Smooth muscle cell (in vitro differentiated cells): ENCODE measurements around the gene TFDP1. TPM values are rescaled to one million over a fixed set of nuclear protein-coding genes. Genes with fewer than 3 reads are reported as not detected.

Source experiments
- DNase-seq: peaks from one replicate; lab custom pipeline; 2025; ENCODE audit not compliant: unreplicated experiment; lab: John Stamatoyannopoulos, UW
- H2AFZ ChIP-seq: fragments of 200-600 bp; sonication (generic); 2 replicates; pipeline ENCODE4 v1.6.0; 2016; ENCODE audit warnings: antibody characterized with exemption, low read depth, mild to moderate bottlenecking
- H3F3A ChIP-seq: fragments of 200-600 bp; sonication (generic); 2 replicates; pipeline ENCODE4 v1.6.0; 2017; ENCODE audit warnings: antibody characterized with exemption, low read depth
- H3K27ac ChIP-seq: fragments of 200-600 bp; sonication (generic); 2 replicates; pipeline ENCODE4 v1.5.1; 2016; ENCODE audit warnings: low read depth, mild to moderate bottlenecking
- H3K27me3 ChIP-seq: fragments of 200-600 bp; sonication (generic); 2 replicates; pipeline ENCODE4 v1.6.1; 2016; ENCODE audit warnings: low read depth, mild to moderate bottlenecking
- H3K36me3 ChIP-seq: fragments of 200-600 bp; sonication (generic); 2 replicates; pipeline ENCODE4 v1.5.1; 2016; ENCODE audit warnings: low read depth
- H3K4me1 ChIP-seq: fragments of 200-600 bp; sonication (generic); 2 replicates; pipeline ENCODE4 v1.5.1; 2016; ENCODE audit warnings: low read depth
- H3K4me2 ChIP-seq: fragments of 200-600 bp; sonication (generic); 2 replicates; pipeline ENCODE4 v1.6.0; 2016; ENCODE audit warnings: mild to moderate bottlenecking
- H3K4me3 ChIP-seq: fragments of 200-600 bp; sonication (generic); 2 replicates; pipeline ENCODE4 v1.5.1; 2016; ENCODE audit warnings: mild to moderate bottlenecking
- H3K79me2 ChIP-seq: fragments of 200-600 bp; sonication (generic); 2 replicates; pipeline ENCODE4 v1.6.0; 2016; ENCODE audit warnings: low read depth, mild to moderate bottlenecking
- H3K9ac ChIP-seq: fragments of 200-600 bp; sonication (generic); 2 replicates; pipeline ENCODE4 v1.6.0; 2016; ENCODE audit warnings: low read depth
- H3K9me3 ChIP-seq: fragments of 200-600 bp; sonication (generic); replicated peaks from 2 replicates; pipeline ENCODE4 v1.5.1; 2016; ENCODE audit warnings: low read depth
- H4K20me1 ChIP-seq: fragments of 200-600 bp; sonication (generic); 2 replicates; pipeline ENCODE4 v1.6.0; 2016; ENCODE audit warnings: low read depth
- WGBS: methylation state at CpG from one replicate; pipeline ENCODE4 v1.1.7; 2016; ENCODE audit warnings: low lambda C conversion rate; 5-methylcytosine and 5-hydroxymethylcytosine counted together
- polyA plus RNA-seq: library from polyadenylated mRNA; unstranded; fragments of >200 nt; fragmentation: Nextera tagmentation; extraction: Ambion mirVana; gene quantifications from 2 replicates; pipeline ENCODE4 v1.2.1, GENCODE V29; 2016
- total RNA-seq: library from RNA; depleted of rRNA; stranded (reverse); fragments of >200 nt; gene quantifications from 2 replicates; pipeline ENCODE4 v1.2.3, GENCODE V29; 2014
- TF ChIP-seq, protein P1 (sequence below): fragments of 200-600 bp; sonication (generic); IDR thresholded peaks from 2 replicates; pipeline ENCODE4 v1.5.1; 2017; ENCODE audit warnings: borderline replicate concordance, mild to moderate bottlenecking, antibody characterized with exemption; ENCODE audit not compliant: insufficient read depth, poor library complexity, severe bottlenecking

Gene TFDP1
- total and polyA plus RNA-seq, 2 experiments from 2014 or later = 52.8 to 53.6 TPM

DNA sequence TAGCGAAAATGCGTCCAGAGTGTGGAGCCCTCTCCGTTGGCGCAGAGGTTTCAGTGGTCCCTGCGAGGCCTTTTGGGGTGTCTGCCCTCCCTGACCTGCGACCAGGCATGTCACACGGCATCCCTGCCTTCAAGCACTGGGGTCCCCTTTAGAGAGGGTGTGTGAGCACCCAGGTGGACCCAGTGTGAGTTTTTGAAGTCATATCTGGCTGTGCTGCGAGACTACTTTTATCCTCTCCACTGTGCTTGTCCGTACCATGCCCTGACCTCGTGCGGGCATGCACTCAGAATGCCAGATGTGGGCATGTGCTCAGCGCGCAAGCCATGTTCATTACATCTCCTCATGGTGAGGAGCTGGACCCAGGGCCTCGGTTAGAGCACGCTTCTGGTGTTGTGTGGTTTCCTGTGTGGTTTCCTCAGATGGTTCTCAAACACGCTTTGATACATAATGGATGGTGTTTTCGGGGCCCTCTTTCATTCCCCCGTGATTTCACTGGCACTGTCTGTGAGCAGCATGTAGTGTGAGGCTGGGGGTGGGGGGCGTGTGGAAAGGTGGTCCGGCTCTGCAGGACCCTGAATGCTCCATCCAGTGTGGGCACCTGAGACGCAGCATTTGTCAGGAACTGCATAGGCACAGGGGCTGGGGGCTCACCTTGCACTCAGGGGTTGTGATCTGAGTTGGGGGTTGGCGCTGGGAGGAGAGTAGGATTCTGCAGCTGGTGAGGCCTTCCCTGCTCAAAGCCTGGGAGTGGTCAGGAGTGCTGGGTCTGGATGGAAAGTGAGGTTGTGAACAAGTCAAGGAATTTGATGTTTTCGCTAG is 2.3 kb downstream of the TFDP1 start:
- Histone ChIP-seq H3K36me3 (no peaks in the 10 kb centered on the region), H3K27me3 (no peaks in the 10 kb centered on the region), H3F3A (no peaks in the 10 kb centered on the region), H3K27ac (no peak overlapping the region), H3K4me1 (peaks cover 5% of the 10 kb centered on the region), H3K79me2 (peaks cover 42% of the 10 kb centered on the region), H2AFZ (no peak overlapping the region), H3K4me3 (no peak overlapping the region), H3K9me3 (no peaks in the 10 kb centered on the region), H3K9ac (no peak overlapping the region), H4K20me1 (peaks cover 57% of the 10 kb centered on the region), H3K4me2 (no peak overlapping the region)
- TF ChIP-seq, protein P1, sequence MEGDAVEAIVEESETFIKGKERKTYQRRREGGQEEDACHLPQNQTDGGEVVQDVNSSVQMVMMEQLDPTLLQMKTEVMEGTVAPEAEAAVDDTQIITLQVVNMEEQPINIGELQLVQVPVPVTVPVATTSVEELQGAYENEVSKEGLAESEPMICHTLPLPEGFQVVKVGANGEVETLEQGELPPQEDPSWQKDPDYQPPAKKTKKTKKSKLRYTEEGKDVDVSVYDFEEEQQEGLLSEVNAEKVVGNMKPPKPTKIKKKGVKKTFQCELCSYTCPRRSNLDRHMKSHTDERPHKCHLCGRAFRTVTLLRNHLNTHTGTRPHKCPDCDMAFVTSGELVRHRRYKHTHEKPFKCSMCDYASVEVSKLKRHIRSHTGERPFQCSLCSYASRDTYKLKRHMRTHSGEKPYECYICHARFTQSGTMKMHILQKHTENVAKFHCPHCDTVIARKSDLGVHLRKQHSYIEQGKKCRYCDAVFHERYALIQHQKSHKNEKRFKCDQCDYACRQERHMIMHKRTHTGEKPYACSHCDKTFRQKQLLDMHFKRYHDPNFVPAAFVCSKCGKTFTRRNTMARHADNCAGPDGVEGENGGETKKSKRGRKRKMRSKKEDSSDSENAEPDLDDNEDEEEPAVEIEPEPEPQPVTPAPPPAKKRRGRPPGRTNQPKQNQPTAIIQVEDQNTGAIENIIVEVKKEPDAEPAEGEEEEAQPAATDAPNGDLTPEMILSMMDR = no peak
- DNase-seq = no peak
- WGBS = 97% methylated on average over 23 of the region's 23 CpGs

DNA sequence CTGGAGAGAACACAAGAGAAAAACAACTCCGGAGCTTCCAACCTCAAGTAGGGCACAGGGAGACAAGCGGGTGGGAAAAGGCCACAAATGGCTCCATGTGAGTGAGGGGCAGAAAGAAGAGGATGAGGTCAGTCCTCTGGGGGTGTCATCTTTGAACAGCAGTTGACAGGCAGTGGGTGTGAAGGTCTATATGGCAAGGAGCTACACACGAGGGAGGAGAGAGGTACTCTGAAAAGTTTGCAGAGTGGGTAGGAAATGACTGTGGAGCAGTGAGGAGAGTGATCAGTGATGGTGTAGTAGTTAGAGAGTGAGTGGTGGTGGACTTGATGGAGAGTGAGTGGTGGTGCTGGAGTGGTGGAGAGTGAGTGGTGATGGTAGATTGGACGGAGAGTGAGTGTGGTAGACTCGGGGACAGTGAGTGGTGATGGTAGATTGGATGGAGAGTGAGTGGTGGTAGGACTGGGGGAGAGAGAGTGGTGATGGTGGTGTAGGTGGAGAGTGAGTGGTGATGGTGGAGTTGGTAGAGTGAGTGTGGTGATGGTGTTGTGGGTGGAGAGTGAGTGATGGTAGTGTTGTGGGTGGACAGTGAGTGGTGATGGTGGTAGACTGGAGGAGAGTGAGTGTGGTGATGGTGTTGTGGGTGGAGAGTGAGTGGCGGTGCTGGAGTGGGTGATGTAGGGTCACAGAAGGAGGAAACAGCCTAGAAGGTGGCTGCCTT is 4.0 kb downstream of the TFDP1 start:
- no peak overlapping the region for H2AFZ ChIP-seq
- peaks cover 5% of the 10 kb centered on the region for H3K4me1 ChIP-seq
- TF ChIP-seq, protein P1 = no peak
- H3K36me3 ChIP-seq = no peaks in the 10 kb centered on the region
- peaks cover 48% of the 10 kb centered on the region for H3K79me2 ChIP-seq
- H3K27me3 ChIP-seq = no peaks in the 10 kb centered on the region
- H3K9ac ChIP-seq = no peak overlapping the region
- no peak for DNase-seq
- no peak overlapping the region for H3K27ac ChIP-seq
- H3K9me3 ChIP-seq = no peaks in the 10 kb centered on the region
- H3F3A ChIP-seq = no peaks in the 10 kb centered on the region
- H3K4me3 ChIP-seq = no peak overlapping the region
- H3K4me2 ChIP-seq = no peak overlapping the region
- peaks cover 74% of the 10 kb centered on the region for H4K20me1 ChIP-seq
- WGBS = 94% methylated on average over 6 of the region's 6 CpGs

DNA sequence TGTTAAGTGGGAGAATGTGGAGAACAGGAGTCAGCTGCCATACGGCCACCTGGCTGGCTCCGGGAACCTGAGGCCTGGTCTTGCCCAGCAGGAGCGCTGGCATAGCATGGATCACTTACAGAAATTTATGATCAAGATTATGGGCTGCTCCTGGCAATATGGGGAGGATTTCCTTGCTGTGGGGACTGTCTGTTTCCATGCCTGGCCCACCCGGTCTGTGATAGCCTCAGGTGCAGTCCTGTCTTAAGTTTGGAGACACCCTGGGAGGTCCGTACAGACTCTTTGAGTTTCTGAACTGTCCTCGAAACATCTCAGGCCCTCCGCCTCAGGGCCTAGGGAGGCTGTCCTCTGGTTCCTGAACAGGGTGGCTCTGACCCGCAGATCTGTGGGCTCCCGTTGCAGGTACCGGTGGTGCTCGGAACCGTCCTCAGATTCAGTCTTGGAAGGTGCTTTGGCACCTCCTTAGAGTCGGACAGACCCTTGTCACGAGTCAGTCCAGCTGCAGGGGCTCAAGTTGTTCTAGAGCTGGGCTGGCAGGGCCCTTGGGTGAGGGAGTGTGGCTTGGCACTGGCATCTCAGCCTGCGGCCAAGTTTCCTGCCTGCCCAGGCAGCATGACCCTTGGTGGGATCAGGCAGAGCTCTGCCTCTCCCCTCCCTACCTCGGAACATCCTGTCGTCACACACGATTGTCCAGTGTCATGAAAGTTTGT is 4.9 kb downstream of the TFDP1 start:
- H3K4me1 ChIP-seq = peaks cover 5% of the 10 kb centered on the region
- TF ChIP-seq, protein P1 = no peak
- H3K79me2 ChIP-seq = peaks cover 49% of the 10 kb centered on the region
- 98% methylated on average over 18 of the region's 18 CpGs for WGBS
- H3F3A ChIP-seq = no peaks in the 10 kb centered on the region
- H3K27me3 ChIP-seq = no peaks in the 10 kb centered on the region
- no peak overlapping the region for H3K27ac ChIP-seq
- no peak overlapping the region for H3K9ac ChIP-seq
- H3K9me3 ChIP-seq = no peaks in the 10 kb centered on the region
- no peak overlapping the region for H2AFZ ChIP-seq
- H3K4me3 ChIP-seq = no peak overlapping the region
- no peak overlapping the region for H3K4me2 ChIP-seq
- H3K36me3 ChIP-seq = no peaks in the 10 kb centered on the region
- peaks cover 83% of the 10 kb centered on the region for H4K20me1 ChIP-seq
- DNase-seq = no peak
